CD4-positive, alpha-beta T cell treated with Interferon gamma for 1 hour (primary cell): ENCODE data around the gene DSCAML1.

ENCODE experiments used
- DNase-seq: peaks from one replicate; pipeline ENCODE4 v3.0.0-alpha.2; 2020

DSCAML1 gene

DNA sequence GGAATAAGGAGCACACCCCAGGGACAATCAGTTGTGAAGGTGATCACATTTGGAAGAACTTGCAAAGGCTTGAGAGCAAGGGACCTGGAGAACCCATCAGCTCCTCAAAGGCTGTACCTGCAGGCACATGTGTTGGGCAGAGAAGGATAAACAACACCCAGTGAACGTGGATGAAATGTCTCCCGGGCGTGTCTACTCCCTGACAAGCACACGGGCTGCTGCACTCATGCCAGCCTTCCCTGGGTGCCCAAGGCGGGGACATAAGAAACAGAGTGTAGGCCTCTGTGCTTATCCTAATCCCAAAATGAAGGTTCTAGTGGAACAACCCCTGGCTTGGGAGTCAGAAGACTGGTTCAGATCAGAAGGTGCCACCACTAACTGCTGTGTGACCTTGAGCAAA, 46.7 kb downstream of the DSCAML1 start:
- DNase-seq: no peak

DNA sequence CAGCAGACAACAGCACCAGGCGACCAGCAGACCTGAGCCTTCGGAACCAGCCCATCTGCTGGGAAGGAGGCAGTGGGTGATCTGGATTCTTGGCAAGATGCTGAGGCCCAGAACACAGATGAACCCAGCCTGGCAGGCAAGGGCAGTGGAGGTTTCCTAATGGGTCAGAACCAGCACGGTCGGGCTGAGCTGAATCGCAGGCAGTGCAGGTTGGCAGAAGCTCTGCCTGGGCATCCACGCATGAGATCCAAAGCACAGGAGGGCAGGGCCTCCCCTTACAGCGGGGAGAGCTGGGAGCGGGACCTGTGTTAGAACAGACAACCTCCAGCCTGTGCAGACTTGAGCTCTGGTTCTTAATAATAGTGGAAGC, 47.5 kb downstream of the DSCAML1 start:
- DNase-seq: no peak

DNA sequence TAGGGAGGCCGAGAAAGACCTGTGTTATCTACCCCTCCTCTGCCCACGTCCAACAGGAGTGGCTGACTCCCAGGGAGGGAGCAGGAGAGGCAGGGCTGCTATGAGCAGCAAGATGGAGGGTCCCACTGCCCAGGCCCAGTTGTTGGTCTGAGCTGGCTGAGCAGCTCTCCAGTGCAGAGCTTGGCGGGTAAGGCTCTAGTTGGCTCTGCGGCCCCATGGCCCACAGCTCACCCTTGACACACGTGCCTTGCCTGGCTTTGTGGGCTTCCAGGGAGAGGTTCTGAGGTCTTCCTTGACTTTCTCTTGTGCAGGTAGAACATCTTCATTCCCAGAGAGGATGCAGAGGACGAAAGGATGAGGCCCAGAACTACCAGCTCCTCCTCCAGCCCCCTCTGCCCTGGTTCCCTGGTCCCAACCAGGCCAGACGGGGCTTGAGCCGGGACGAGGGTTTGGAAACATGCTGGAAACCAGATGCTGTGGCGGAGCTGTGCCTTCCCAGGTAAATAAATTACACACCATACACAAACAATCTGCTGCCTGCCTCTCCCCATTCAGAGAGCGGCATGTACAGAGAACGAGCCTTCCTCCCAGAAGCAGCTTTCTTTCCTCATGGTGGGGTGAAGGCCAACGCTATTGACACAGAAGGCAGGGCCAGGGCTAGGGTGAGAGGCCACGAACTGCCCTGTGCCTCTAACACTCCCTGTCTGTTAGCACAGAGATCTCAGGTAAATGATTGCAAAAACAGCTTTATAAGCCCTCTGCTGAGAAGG, 48.1 kb downstream of the DSCAML1 start:
- DNase-seq: no peak

DNA sequence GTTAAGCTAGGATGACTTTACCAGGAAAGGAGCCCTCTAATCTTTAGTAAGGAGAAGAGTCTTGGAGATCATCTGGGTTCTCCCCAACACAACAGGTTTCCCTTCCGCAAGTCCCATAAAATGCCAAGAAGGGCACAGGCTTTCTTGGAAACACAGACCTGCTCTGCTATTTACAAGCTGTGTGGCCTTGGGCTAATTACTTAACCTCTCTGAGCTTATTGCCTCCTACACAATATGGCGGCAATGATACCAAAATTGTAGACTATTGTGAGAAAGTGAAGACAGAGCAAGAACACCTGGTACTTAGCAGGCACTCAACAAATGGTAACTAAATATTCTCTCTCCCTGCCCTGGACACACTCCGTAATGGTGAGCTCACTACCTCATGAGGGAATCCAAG, 49.1 kb downstream of the DSCAML1 start:
- no peak for DNase-seq

DNA sequence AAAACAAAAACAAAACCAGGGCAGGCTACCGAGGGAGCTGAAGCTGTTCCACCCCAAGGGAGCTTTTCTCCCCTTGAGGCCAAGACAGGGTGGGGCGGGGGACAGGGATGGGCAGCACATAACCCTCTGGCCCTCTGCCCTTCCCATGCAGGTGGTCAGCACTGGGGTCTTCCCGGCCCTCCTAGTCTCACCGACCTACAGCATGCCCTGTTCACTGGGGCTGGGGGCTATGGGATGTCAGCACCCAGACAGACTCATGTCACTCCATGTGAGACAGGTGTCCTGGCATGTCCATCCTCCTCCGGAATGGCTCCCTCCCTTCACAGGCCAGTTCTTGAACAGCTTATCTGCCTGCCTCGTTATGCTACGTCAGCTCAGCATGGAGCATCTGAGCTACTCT, 51.7 kb downstream of the DSCAML1 start:
- no peak for DNase-seq

DNA sequence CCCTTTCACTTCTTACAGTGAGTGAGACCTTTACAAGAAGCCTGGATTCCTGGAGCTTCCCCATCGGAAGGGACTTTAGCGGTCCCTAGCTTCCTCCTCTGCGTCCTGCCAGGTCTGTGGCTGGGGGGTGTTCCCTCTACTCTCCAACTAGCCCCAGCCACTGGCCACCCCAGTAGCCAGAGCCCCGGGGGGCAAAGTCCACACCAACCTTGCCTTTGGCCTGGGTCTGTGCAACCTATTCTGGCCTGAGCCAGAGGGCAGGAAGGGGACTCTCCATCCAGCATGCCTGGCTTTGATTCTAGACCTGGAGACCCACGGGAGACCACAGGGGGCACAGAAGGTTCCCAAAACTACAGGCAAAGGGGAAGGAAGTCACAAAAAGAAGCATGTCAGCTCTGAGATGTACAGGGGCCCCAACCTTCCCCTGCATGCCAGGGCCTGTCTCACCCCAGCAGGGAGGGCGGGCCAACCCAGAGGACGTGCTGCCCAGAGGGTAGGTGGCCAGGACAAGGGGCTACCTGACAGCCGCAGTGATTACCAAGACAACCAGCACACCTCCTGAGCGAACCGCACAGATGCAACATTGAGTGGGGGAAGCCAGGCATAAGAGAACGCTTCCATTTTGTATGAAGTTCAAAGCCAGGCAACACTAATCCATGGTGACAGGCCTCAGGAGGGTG, 52.4 kb downstream of the DSCAML1 start:
- no peak for DNase-seq

DNA sequence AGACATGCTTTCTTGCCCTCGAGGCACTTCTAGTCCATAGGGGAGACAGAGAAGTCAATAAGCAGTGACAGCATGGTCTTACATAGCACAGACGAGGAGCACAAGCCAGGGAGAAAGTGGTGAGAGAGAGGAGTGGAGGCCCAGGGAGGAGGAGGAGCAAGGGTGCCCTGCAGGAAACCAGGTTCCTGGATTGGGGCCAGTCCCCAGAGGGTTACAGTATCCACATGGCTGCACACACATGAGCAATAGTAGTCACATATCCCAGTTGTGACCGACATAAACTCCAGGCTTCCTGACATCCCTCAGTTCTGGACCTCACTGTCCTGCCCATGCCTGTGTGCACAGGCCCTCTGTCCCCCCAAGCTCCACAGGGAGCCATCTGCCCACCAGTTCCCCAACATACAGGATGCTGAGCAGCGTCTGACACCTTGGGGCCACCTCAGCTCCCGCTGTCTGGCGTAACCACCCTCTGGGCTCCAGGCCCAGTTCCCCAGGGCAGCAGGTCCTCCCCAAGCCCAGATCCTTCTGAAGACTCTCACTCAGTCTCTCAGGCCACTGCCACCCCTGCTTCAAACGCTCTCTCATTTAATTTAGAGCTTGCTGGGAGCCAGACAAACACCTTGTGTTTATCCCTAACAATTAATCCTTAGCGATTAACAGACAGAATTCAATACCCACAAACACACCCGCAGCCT, 53.7 kb downstream of the DSCAML1 start:
- no peak for DNase-seq

DNA sequence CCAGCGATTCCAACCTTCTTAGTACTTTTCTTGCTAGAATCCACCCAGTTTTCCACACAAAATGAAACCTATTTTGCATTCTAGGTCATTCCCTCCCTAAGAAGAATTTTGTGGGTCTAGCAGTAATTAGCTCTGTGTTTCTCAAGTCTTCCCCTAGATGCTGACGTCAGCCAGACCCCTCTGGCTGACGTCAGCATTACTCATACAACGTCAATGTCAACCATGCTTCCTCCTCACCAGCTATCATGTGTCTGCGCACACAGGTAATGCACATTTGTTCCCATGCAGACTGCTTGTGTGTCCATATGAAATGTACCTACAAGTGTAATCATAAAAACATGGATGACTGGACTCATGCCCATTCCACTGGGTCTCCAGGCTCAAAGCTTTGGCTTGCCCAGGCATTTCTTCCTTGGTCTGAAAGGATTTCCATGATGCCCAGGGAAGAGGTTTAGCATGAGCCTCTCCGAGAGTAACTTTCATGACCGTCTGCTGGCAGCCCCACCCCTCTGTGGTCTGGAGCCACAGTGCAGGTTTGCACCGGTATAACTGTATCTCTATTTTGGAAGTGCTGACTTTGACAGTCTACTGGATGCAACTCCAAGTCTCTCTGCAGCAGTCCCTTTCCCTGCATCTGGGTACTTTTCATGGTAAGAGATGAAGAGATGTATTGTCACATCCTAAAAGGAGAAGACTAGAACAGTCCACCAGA, 58.6 kb downstream of the DSCAML1 start:
- no peak for DNase-seq

DNA sequence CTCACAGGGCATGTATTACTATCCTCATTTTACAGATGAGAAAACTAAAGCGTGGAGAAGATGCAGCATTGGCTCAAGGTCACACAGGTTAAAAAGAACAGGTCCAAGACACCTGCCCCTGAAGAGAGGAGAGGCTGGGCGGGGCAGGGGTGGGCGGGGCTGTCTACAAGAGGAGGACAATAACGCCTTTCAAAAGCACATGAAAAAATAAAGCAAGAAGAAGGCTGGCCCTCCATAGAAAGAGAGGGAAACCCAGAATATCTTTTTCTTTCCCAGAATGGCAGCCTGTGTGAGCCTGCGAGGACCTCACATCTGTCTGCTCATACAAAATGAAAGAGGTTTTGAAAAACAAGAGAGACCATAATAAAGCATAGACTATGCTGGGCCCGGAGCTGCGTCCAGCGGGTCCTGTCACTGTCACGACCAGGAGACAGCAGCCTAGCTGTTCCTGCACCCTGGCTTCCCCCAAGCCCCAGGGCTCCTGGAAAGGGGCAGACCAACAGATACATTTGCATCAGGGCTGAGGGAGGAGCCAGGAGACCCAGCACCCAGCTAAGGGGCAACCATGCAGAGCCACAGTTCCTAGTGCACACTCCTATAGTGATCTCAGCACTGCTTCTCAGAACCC, 61.6 kb downstream of the DSCAML1 start:
- no peak for DNase-seq

DNA sequence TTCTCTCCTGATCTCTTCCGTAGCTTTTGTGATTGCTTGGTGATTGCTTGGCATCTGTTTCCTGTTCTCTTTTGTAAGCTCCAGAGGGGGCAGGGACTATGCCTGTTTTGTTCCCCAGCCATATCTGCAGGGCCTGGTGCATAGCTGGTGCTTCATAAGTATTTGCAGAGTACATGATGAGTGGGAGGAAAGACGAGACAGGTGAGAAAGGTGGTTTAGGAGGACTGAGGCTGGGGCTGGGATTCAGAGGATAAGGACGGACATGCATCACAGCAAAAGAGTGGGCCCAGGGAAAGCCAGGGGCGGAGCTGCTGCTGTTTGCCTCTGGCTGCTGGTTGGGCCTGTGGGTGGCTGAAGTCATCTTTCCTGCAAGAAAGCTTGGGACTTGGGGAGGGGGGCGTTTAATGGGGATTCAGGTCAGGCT, 62.4 kb downstream of the DSCAML1 start:
- DNase-seq: no peak

DNA sequence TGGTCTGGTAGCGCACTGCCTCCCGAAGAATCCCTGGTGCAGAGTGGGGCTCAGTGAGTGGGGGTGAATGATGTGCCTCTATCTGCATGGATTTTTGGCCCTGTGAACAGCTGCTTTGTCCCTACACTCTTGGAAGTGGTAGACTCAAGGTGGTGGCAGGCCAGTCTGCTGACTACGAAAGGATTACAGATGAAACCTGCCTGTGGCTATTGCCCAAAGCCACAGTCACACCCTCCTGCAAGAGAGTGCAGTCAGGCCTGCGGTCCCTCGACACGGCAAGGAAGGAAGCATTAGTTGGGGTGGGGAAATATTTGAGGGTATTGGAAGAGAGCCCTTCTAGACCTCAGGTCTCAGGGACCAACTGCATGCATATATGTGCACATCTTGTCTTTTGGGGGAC, 63.7 kb downstream of the DSCAML1 start:
- no peak for DNase-seq

DNA sequence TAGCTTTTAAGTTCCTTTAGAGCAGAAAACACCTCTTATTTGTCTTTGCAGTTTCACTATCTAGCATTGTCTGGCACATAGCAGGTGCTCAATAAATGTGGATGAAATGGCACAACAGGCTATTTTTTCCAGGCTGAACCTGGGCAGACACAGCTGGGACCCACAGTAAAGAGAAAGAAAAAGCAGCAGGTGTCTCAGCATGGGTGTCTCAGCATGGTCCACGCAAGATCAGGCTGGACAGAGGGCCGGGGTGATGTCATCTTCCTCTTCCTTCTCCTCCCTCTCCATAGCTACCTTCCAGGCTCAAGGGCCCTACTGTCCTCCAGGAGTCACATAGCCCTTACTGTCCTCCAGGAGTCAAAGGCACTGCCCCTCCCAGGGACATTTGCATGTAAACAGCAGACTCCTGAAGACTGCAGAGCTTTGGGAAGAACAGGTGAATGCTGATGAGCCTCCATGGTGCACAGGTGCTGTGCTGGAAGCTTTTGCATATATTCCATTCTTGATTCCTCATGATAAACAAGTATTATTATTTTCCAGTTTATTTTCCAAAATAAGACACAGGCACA, 65.2 kb downstream of the DSCAML1 start:
- DNase-seq: no peak

DNA sequence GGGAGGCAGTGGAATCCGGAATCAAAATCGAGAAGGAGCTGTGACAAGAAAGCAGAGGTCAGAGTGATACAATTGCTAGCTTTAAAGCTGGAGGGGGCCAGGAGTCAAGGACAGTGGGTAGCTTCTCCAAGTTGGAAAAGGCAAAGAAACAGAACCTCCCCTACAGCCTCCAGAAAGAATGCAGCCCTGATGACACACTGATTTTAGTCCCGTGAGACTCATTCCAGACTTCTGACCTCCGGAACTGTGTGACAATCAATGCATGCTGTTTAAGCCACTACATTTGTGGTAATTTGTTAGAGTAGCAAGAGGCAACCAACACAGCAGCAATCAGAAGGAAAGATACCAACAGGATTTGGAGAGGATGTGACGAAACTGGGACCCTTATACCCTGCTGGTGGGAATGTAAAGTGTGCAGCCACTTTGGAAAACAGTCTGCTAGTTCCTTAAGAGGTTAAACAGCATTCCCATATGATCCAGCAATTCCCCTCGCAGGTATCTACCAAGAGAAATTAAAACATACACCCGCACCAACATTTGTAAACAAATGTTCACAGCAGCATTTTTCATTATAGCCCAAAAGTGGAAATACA, 66.7 kb downstream of the DSCAML1 start:
- no peak for DNase-seq

DNA sequence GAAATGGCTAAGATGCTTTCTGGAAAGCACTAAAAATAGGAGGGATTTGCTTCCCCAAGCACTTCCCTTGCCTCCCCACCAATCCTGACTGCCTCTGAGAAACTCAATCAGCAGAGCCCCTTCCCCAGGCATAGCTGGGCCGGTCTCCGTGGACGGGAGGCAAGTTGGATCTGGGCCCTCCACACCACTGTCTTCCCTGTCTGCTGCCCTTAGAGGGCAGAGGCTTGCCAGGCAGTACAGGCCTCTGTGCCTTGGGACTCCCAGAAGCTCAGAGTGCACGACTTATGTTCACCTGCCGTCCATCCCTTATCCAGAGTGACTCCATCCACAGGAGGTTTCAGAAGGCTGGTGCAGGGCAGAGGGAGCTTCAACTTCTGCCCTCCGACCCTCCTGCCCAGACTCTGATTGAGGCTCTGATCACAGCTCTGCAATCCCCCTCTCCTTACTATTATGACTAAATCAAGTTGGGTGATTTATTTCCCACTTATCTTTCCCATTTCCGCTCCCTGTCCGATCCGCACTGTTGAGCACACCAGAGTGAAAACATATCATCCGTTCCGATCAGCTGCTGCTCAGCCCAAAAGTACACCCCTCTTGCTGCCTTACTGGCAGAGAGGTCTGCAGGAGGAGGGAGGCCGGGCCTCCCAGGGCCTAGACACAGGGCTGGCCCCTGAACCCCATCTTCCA, 71.8 kb downstream of the DSCAML1 start:
- no peak for DNase-seq

DNA sequence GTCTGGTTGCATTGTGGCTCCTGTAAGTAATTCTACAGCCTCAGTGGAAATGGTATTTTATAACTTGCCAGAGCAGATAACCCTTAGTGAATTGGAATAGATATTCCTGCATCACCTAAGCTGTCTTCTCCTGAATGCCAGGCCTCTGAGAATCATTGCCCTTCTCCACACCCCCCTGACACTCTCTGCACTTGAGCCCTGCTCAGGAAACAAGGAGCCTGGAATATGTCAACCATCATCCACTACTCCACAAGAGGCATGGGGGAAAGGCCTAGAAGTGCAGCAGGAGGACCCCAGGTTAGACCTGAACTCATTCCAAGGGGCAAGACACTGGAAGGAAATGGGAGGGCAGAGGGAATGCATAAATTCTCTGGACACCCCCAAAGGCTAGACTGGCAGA, 72.4 kb downstream of the DSCAML1 start:
- DNase-seq: no peak

DNA sequence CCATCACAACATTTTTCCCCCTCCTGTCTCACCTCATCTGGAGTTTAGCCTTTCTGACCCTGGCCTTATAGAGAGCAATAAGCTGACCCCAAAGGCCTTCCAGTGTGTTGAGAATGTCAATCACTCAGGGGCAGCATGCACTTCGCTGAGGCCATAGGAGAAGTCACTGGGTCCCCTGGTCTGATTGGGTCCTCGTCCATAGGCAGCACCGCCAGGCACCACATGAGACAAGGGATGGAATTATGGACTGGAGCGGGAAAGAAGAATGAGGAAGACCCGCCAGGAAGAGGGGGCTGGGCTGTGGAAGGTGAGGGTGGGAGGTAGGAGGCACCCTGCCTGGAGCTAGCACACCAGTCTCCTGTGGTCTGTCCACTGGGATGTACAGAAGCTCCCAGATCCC, 72.9 kb downstream of the DSCAML1 start:
- no peak for DNase-seq

DNA sequence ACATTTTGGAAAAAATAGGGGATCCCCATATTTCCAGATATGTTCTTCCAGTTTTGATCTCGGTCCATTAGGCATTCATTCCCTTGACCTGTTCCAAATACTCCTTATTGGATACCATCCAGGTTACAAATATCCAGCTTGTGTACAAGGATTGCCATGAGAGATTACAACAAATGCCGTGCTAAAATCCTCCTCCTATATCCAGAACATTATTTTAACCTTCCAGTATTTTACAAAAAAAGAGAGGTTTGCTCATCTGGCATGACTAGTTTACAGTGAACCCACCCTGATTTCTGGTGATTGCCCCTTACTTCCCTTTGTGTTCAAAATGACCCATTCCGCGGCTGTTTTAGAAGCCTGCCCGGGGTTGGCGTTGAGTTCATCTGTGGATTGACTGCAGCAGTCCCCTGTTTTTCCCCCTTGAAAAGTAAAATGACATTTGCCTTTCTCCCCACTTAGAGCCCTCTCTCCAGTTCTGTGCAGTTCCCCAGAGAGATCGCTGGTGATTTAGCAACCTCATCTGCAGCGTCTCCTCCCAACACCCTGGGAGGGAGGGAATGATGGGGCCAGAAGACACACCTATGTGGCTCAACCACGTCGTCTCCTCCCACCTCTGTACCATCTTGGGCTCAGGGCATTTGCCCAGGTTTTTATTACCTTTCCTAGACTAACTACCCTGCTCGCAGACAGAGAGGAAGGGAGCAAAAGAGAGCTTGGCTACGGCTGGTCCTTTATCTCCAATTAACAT, 73.6 kb downstream of the DSCAML1 start:
- DNase-seq: no peak

DNA sequence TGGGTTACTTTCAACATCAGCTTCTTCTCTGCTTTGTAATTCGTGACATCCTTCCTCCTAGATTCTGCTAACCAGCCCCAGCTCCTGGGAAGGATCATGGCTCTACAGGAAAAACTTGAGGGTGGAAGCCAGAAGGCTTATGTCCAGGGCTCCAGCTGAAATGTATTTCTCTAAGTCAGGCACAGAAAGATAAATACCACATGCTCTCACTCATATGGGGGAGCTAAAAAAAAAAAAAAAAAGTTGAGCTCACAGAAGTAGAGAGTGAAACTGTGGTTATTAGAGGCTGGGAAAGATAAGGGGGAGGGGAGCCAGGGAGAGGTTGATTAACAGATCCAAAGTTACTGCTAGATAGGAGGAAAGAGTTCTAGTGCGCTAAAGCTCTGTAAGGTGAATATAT, 74.9 kb downstream of the DSCAML1 start:
- DNase-seq: no peak

DNA sequence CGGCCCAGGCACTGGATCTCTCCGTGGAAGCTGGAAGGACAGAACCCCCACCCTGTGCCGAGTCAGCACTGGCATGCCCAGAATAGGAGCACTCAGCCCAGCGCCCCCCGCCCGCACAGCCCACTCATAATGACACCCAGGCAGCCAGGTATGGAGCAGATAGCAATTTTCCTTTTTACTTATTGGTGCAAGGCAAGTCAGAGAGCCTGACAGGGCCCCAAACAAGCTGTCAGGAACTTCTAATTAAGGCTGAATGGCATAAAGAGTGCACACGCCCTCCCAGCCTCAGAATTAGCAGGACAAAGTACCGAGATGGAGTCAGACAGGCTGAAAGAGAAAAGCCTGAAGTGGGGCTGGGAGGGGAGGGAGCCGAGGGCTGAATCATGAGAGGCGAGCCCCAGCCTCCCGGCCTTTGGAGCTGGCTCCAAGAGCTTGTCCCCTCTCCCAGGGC, 76.9 kb downstream of the DSCAML1 start:
- DNase-seq: no peak

DNA sequence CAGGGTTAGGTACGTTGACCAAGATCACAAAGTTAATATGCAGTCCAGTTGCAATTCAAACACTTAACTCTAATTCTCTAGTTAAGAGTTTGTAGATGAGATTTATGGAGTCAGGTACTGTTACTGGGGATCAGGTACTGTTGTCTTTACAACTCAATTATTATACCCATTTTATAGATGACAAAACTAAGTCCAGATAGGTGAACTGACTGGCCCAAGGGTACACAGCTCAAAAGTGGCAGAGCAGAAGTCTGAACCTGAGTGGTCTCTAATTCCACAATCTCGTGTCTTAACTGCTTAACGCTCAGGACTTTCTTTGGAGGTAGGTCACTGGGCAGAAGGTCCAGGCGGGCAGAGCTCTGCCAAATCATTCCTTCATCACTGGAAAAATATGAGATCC, 77.5 kb downstream of the DSCAML1 start:
- DNase-seq: no peak
